ENCODE results near the gene ZMAT5. TPM values are rescaled to one million over a fixed set of nuclear protein-coding genes. Genes with fewer than 3 reads are reported as not detected.

ZMAT5 gene
- total RNA-seq, 1 donor from 2014 or later, result 24.4 TPM

DNA sequence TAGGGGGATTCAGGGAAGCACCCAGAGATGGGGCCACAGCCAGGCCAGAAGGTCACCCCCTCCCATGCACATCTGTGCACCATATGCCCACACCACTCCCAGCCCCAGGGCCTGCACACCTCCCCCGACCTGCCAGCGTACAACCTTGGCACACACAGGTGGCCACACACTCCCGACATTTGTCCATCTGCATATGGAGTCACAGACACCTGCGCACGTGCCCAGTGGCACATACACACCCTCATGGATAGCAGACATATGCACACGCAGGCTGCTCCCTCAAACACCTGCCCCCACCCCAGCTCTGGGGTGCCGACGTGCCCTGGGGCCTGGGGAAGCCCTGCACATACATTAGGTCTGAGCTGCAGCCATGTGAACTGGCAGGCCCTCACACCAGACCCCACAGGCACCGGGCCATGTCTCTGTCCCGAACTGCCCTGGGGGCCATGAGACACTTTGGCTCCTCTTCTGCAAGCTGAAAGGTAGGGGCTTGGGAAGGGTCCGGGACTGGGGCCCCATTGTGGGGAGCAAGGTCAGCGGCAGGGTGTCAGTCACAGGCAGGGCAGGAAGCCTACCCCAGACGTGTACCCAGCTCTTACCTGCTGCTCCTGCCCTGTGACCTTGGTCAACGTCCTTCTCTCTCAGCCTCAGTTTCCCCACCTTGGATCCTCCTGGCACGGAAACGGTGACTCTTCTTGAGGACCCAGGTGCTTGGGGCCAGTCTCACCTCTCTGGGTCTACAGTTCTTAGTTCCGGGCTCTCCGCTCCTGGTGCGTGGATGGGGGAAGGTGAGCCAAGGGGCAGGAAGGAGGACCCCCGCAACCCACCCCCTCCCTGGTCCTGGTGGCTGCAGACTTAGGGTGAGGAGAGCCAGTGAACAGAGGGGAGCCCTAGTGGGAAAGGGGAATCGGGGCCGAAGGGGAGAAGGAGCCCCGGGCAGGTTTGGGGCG is 47.6 kb downstream of the ZMAT5 start:
- H3K36me3 Mint-ChIP-seq (ENCODE audit: low read depth, unreplicated experiment), result no peaks in the 10 kb centered on the region
- Histone ChIP-seq H3K36me3 (ENCODE audit: insufficient read depth, low read length) (no peaks in the 10 kb centered on the region), H3K79me2 (ENCODE audit: insufficient read depth, low read length) (no peaks in the 10 kb centered on the region), H3K9ac (ENCODE audit: low read length) (no peak overlapping the region), H3K4me1 (ENCODE audit: insufficient read depth, low read length) (peaks cover 8% of the 10 kb centered on the region), H3K4me3 (ENCODE audit: insufficient read depth, low read depth, low read length) (no peak overlapping the region), H4K20me1 (ENCODE audit: insufficient read depth, low read length) (peaks cover 8% of the 10 kb centered on the region), H3K27me3 (ENCODE audit: insufficient read depth, low read length) (peaks cover 15% of the 10 kb centered on the region), H3K27ac (ENCODE audit: low read depth, low read length) (no peak overlapping the region), H3K9me3 (ENCODE audit: insufficient read depth, low read depth, low read length) (no peaks in the 10 kb centered on the region), H3K4me2 (ENCODE audit: low read length) (peak overlapping the region; percentile 33), H2AFZ (ENCODE audit: low read depth, low read length) (no peak overlapping the region)
- no peaks in the 10 kb centered on the region for H3K9me3 Mint-ChIP-seq (ENCODE audit: unreplicated experiment)
- no peak overlapping the region for H3K27ac Mint-ChIP-seq (ENCODE audit: unreplicated experiment)
- FAIRE-seq, result no peak
- TF ChIP-seq, protein P1, sequence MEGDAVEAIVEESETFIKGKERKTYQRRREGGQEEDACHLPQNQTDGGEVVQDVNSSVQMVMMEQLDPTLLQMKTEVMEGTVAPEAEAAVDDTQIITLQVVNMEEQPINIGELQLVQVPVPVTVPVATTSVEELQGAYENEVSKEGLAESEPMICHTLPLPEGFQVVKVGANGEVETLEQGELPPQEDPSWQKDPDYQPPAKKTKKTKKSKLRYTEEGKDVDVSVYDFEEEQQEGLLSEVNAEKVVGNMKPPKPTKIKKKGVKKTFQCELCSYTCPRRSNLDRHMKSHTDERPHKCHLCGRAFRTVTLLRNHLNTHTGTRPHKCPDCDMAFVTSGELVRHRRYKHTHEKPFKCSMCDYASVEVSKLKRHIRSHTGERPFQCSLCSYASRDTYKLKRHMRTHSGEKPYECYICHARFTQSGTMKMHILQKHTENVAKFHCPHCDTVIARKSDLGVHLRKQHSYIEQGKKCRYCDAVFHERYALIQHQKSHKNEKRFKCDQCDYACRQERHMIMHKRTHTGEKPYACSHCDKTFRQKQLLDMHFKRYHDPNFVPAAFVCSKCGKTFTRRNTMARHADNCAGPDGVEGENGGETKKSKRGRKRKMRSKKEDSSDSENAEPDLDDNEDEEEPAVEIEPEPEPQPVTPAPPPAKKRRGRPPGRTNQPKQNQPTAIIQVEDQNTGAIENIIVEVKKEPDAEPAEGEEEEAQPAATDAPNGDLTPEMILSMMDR (IDR thresholded peaks at IDR 0.05; ENCODE audit: insufficient read depth, low read depth, low read length), result no peak
- TF ChIP-seq EZH2 (IDR thresholded peaks at IDR 0.05; ENCODE audit: insufficient read depth, low read length), result peak; percentile 57
- H3K4me3 Mint-ChIP-seq (ENCODE audit: unreplicated experiment), result peak overlapping the region; percentile 54
- H3K27me3 Mint-ChIP-seq (ENCODE audit: low read depth, unreplicated experiment), result peaks cover 66% of the 10 kb centered on the region
- H3K4me1 Mint-ChIP-seq (ENCODE audit: low read depth, unreplicated experiment), result no peaks in the 10 kb centered on the region
- DNase-seq (ENCODE audit: low read depth), result no peak

DNA sequence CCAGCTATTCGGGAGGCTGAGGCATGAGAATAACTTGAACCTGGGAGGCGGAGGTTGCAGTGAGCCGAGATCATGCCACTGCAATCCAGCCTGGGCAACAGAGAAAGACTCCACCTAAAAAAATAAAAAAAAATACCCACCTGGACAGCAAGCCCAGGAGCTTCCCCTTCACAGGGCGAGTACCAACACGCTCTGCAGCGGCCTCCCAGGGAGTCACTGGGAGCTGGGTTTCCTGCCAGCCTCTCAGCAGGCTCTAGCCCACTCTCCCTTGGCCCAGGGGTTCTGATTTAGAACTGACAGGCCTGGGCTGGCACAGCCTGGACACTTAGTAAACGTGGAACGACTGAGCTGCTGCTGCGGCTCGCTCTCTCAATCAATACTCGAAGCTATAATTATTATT is 49.0 kb downstream of the ZMAT5 start:
- Mint-ChIP-seq H3K9me3 (ENCODE audit: unreplicated experiment) (no peaks in the 10 kb centered on the region), H3K27me3 (ENCODE audit: low read depth, unreplicated experiment) (peaks cover 63% of the 10 kb centered on the region), H3K36me3 (ENCODE audit: low read depth, unreplicated experiment) (no peaks in the 10 kb centered on the region), H3K4me1 (ENCODE audit: low read depth, unreplicated experiment) (no peaks in the 10 kb centered on the region), H3K27ac (ENCODE audit: unreplicated experiment) (no peak overlapping the region), H3K4me3 (ENCODE audit: unreplicated experiment) (no peak overlapping the region)
- Histone ChIP-seq H3K9me3 (ENCODE audit: insufficient read depth, low read depth, low read length) (no peaks in the 10 kb centered on the region), H3K27me3 (ENCODE audit: insufficient read depth, low read length) (peaks cover 20% of the 10 kb centered on the region), H2AFZ (ENCODE audit: low read depth, low read length) (no peak overlapping the region), H3K4me1 (ENCODE audit: insufficient read depth, low read length) (peaks cover 8% of the 10 kb centered on the region), H3K4me3 (ENCODE audit: insufficient read depth, low read depth, low read length) (no peak overlapping the region), H3K4me2 (ENCODE audit: low read length) (no peak overlapping the region), H3K36me3 (ENCODE audit: insufficient read depth, low read length) (no peaks in the 10 kb centered on the region), H3K79me2 (ENCODE audit: insufficient read depth, low read length) (no peaks in the 10 kb centered on the region), H4K20me1 (ENCODE audit: insufficient read depth, low read length) (peaks cover 8% of the 10 kb centered on the region), H3K9ac (ENCODE audit: low read length) (no peak overlapping the region), H3K27ac (ENCODE audit: low read depth, low read length) (no peak overlapping the region)
- FAIRE-seq, result no peak
- no peak for DNase-seq (ENCODE audit: low read depth)
- no peak for TF ChIP-seq EZH2 (IDR thresholded peaks at IDR 0.05; ENCODE audit: insufficient read depth, low read length)
- TF ChIP-seq, protein P1 (IDR thresholded peaks at IDR 0.05; ENCODE audit: insufficient read depth, low read depth, low read length), result no peak

Measured in astrocyte (in vitro differentiated cells and primary cell).